GM21360 (cell line): ENCODE data around the gene CCDC158.
"Not testable (repeated sequence)": the region's sequence is repeated elsewhere in the genome, so short reads cannot be mapped to it uniquely, and the experiment has no call there.

Source experiments
- ATAC-seq: cut with Tn5 transposase; IDR thresholded peaks from one replicate; pipeline ENCODE4 v1.9.1; 2021; ENCODE audit warnings: mild to moderate bottlenecking, moderate library complexity; ENCODE audit not compliant: unreplicated experiment

Gene CCDC158

DNA sequence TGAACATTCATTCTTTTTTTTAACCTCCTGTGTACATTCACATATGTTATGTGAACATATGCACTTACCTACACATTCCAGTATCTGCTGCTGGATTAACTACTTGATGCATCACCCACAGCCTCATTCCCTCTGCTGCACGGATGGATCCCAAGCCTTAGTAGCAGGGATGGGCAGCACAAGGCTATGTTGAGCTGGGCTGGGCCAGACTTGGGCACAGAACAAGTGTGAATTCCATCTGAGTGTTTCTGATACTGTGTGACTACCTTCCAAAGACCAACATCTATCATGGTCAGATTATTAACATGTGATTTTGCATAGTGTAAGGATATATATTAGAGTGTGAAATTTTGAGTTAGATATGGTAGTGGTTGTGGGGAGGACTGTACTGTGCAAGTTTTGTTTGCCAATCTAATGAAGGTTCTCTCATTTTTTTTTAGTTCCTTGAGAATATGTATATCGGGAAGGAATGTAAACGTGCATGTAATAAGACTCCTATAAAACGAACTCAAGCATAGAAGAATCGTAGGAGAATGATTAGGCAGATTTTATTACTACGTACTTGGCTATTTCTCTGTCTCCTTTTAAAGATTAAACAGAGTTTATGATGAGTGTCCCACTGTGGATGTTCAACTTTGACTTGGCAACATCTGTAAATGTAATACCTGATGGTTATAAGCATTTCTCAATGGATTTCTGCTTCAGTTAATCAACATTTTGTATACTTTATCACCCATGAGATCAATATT is 137.8 kb downstream of the CCDC158 start:
- no peak for ATAC-seq

DNA sequence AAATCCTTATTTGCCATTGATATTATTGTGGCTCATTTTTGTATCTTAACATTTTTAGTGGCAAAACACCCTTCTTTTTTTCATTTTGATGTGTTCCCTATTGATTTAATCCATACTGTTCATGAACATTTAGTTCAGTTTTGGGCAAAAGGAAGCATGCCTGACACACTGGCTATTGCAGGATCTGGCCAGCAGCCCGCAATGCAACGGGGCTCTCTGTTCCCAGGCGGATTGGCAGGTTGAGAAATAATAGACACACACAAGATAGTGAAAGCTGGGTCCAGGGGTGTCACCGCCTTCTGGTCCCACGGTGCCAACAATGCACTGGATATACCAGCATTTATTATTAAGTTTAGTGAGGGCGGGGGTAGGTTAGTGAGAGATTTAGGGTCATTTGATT is 139.3 kb downstream of the CCDC158 start:
- not testable (repeated sequence) for ATAC-seq

DNA sequence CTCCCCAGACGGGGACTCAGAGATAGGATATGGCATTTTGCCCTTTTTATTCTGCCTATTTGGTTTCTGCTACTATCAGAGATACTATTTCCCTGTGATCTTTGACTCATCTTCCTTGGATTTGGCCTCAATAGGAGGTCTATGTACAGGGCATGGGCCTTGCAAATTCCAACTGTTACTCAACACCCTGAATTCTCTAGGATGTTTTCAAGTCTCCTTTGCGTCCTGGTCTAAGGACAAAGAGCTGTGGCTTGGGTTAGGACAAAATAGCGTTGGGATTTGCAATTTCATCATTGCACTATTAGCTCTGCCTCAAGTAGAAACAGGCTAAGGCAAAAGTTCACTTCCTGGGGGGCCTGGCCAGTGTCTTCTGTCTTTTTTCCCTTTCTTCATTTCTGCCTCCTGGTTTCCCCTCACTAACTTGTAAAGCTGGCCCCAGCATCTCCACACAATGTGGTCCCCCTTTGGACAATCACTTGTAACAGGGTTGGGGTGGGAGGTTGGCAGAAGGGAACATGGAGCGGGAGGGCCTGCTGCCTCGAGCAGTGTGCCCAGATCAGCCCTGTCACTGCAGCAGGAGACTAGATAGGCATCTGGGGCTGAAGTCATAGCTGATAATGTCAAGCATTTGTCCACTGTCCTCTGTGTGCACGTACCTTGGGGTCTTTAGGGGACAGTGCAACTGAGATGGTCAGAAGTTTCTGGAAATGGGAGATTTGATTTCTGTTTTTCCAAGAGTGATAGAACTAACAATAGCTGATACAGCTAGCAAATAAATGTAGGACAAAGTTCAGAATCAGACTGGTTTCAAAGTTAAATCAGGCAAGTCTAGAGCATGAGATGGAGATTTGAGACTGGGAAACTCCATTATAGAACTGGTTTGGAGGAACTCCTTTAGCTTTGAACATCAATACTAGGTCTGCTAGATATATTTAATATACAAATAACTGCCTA is 140.2 kb downstream of the CCDC158 start:
- ATAC-seq, result no peak

DNA sequence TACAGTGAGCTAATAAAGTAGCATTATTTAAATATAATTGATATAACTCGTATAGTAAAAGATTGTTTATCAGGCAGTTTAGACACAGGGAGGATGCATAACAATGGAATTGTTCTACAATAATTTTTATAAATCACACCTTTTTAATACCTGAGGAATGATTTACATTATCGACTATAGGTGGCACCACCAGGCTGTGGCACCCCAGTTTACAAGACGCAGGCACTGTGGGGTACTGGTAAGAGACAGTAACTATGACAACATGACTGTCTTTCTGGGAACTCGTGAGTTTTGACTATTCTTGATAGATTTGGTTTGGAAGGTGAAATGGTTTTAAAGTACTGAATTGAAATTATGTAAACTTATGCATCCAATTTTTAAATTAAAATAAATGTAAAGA is 141.5 kb downstream of the CCDC158 start:
- no peak for ATAC-seq

DNA sequence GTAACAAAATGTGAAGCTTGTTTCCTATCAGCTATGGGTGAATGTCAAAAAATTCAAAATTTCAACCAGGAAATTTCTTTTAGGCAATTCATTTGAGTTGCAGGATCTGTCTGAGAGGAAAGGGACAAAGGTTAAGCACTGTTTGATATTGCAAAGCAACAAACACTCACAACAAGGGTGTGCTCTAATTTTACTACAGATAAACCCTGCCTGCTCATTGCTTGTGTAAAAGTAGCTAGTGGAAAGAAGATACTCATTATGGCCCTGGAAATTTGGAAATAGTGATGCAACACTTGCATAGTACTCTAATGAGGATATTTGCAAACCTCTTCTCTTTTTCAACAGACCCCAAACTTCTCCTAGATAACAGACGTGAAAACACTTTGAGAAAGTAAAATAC is 142.4 kb downstream of the CCDC158 start:
- ATAC-seq, result no peak

DNA sequence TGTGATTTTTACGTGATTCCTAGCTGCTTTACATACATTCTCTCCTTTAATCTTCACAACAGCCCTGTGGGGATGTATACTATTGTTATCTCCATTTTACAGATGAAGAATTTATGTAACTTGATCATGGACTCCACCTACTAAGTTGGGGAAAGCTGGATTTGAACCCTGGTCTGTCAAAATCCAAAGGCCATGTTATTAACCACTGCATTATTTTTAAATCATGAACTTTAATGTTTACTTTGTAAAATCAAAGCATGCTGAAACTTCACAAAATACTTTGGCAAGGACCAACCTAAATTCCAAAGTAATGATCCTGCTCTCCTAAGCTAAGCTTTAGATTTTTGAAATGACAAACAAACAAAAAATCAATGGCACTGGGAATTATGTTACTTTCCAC is 143.3 kb downstream of the CCDC158 start:
- no peak for ATAC-seq

DNA sequence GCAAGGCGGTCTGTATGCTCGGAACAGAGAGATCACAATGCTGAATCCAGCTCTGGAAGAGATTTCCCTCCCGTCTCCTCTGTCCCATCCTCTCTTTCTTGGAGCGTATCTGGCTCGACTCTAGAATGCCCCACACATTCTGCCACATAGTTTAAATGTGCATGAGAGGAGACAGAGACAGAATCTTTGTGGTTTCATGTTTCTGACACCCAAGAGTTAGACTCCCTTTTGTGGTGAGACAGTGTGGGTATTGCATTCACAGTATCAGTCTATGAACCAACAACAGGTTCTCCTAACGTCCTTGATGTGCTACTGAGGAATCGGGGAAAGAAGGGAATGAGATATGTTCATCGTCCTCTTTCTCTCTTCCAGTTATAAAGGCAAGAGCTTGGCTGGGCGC is 144.1 kb downstream of the CCDC158 start:
- ATAC-seq, result no peak

DNA sequence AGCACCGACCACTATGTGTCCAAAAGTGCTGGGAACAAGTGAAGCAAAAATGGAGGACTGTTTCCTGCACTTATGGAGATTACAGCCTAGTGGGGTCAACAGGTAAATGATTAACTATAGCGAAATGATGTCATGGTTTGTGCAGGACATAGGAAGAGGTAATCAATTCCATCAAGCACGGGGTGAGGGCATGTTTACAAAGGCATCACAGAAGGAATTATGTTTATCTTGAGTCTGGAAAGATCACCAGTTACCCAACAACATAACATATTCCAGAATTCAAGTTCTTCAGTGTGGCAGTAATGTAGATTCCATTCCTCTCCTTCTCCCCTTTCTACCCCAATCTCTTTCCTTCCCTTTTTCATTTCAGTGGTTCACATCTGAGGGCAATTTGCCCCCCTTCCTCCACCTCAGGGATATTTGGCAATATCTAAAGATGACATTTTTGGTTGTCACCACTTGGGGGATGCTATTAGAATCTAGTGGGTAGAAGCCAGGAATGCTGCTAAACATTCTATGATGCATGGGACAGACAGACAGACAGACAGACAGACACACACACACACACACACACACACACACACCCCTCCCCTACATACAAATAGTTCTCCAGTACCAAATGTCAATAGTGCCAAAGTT is 145.3 kb downstream of the CCDC158 start:
- ATAC-seq, result no peak

DNA sequence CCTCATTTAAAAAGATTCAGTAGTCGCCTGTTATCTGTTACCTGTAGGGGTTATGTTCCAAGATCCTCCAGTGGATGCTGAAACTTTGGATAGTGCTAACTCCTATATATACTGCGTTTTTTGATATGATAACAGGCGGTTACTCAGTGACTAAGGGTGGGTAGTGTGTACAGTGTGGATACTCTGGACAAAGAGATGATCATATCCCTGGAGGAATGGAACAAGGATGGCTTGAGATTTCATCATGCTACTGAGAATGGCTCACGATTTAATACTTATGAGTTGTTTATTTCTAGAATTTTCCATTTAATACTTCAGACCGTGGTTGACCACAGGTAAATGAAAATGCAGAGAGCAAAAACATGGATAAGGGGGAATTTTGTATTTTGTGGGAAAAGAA is 147.9 kb downstream of the CCDC158 start:
- no peak for ATAC-seq

DNA sequence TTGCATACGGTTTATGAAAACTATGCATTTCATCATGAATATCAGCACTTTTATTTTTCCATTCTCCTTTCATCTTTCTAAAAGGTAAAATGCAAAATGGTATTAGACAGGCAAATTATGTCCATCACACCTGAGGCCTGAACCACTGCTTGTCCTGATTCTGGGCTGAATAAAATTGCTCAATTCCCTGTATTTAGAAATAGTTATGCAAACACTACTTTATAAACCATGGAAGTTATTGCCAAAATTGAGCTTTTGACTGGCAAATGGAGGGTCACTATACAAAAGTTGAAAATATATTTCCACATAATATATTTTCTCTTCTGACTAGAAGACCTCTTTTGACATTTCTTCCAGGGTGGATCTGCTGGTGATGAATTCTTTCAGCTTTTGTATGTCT is 148.4 kb downstream of the CCDC158 start:
- no peak for ATAC-seq

DNA sequence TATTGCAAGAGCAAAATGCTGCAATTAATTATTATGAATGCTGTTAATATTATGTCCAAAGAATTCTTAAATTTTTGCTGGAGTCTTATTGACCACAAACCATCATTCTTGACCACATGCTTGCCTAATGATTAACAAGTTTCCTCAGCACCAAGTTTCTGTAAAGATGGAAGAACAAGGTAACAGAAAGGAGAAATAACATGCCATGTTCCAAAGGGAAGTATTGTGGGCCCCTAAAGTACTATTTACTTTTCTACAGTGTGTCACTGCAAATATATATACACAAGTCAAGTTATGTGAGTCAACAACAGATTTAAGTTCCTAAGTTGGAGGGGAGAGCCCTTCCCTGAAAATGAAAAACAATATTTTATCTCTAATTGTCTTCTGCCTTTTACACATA is 148.9 kb downstream of the CCDC158 start:
- ATAC-seq, result no peak

DNA sequence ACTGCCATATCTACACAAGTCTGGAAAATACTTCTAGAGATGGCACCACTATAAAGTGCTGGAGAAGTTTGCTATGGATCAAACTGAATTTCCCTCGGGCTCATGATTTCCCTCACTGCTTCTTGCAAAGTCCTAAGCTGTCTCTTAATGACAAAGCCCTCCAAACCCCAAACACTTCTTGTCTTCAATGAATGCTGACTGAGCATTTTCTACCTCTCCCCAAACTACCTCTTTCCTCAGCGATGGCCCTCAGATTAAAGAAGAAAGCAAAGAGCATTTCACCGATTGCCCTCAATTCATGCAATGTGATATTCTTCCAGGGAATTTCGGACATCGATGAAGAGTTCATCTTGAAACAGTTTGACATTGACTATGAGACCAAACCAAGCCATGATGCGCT is 149.7 kb downstream of the CCDC158 start:
- ATAC-seq, result no peak

DNA sequence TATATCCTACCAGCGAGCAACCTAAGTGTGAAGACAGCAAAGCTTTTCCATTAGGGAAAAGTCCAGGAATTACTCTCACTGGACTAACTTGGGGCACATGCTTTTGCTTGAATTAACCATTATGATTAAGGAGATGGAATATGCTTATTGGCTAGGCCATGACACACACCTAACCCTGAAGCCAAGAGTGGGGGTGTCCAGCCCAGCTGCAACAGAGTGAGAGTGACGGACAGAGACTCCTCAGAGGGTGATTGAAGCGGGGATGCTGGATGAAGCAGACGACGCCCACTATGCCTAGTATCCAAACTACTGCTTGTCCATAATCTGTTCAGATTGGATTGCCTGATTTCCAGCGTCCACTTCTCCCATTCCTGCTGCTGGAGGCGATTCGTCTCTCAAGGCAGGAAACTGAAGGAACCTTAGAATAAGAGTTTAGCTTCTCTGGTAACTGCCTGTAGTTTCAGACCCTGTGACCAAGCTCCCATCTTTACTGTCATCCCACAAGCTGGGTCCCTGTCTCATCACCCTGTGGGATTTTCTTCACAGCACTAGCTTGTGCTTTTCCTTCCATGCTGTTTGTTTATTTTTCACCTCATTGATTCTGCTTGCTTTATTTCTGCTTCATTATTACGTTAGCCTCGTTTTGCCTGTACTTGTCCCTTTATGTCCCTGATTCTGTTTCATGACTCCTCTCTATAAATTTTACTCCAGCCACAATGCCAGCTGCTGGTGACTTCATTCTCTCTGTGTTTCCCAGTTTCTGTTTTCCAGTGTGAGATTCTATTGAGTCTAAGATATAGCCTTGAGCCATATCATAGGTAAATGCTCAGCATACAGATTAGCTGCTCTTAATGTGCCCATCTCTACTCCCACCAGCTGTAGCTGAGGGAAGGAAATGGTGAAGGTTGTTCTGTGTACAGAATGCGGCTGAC is 150.4 kb downstream of the CCDC158 start:
- ATAC-seq, result no peak

DNA sequence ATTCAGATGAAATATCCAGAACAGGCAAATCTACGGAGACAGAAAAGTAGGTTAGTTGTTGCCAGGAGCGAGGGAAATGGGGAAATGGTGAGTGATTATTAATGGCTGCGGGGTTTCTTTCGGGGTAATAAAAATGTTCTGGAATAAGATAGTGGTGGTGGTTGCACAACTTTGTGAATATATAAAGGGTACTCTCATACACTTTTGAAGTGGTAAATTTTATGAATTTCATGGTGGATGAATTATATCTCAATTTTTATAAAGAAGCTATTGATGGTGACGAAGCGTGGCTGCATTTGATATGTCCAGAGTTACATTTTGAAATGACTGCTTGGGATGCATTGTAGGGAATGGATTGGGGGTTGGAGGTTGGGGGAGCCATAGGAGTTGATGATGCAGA is 153.1 kb downstream of the CCDC158 start:
- ATAC-seq, result no peak

DNA sequence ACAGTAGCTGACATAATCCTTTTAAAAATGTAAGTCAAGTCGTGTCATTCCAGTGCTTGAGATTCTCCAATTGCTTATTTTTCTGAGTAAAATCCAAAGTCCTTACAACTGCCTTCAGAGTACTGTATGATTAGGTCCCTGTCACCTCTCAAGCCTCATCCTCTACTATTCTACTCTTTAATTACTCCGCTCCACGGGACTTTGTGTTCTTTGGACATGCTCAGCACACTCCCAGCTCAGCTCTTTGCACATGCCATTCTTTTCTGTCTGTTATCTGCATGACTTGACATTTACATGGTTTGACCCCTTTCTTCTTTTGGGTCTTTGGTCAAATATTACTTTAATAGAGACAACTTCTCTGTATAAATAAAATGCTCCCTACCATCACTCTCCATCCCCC is 154.3 kb downstream of the CCDC158 start:
- no peak for ATAC-seq

DNA sequence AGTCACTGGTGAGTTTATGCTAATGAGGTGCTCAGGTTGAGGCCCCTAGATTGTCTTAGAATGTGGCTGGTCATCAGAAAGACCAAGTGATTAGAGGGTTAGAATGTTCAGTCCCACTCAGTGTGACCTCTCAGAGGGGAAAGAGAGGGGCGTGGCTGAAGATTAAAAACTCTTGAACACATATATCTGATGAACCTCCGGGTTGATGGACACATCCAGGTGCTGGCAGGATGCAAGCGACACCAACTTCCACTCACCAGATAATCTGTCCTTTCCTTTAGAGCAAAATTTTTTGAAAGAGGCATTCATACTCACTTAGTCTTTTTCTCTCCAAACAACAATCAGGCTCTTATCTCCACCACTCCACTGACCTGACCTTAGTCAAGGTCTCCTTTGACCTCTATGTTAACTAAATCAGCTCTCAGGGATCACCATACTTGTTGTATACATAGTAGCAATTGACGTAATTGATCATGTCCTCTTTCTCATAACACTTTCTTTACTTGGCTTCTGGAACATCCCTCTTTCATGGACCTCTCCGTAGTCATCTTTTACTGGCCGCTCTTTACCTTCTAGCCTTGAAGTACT is 155.2 kb downstream of the CCDC158 start:
- ATAC-seq, result no peak
